T-helper 2 cell treated with Interferon-gamma antibody and Interleukin-4, amounts not matched to agents 100 ng/mL and 5 ng/mL, for 36 hours (primary cell): ENCODE data around the gene INSIG1. TPM values are rescaled to one million over a fixed set of nuclear protein-coding genes. Genes with fewer than 3 reads are reported as not detected.

Source experiments
- total RNA-seq: library from RNA; stranded (reverse); gene quantifications from 2 replicates; pipeline ENCODE4 v1.2.3, GENCODE V29; 2022

INSIG1 gene
- total RNA-seq, 1 donor from 2014 or later: 105 TPM

Other genes with a start within 250 kb of the INSIG1 start
- gene HTR5A, start 227.6 kb upstream of the INSIG1 start, total RNA-seq: not detected in 2 replicates
- gene EN2, start 160.3 kb downstream of the INSIG1 start, total RNA-seq: not detected in 2 replicates
- gene CNPY1, start 248.7 kb downstream of the INSIG1 start, total RNA-seq: not detected in 2 replicates